Pons (tissue), 1 donor: ENCODE results near the gene SLC38A8.
A peak's percentile ranks its signal among the peaks of the same experiment; 100 is the strongest.

Source experiments
- DNase-seq: peaks from one replicate; pipeline ENCODE4 v3.0.0-alpha.2; 2016; ENCODE audit warnings: low spot score

Gene SLC38A8

GRCh38 chr16:83996481-83997252 is 45.9 kb downstream of the SLC38A8 start:
- no peak for DNase-seq

GRCh38 chr16:83995754-83996153 is 46.8 kb downstream of the SLC38A8 start:
- no peak for DNase-seq

GRCh38 chr16:83994703-83995102 is 47.9 kb downstream of the SLC38A8 start:
- no peak for DNase-seq

- DNase-seq, result peak; percentile 11
Observed at GRCh38 chr16:83994087-83994486, 48.5 kb downstream of the SLC38A8 start.

- DNase-seq, result peak; percentile 48
Observed at GRCh38 chr16:83992624-83993023, 50.0 kb downstream of the SLC38A8 start.

- DNase-seq, result no peak
Observed at GRCh38 chr16:83990492-83990891, 52.1 kb downstream of the SLC38A8 start.

GRCh38 chr16:83989300-83989699 is 53.3 kb downstream of the SLC38A8 start:
- DNase-seq, result no peak

GRCh38 chr16:83983491-83983890 is 59.1 kb downstream of the SLC38A8 start:
- DNase-seq, result no peak

GRCh38 chr16:83981799-83982198 is 60.8 kb downstream of the SLC38A8 start:
- DNase-seq, result no peak

GRCh38 chr16:83980794-83981193 is 61.8 kb downstream of the SLC38A8 start:
- DNase-seq, result no peak

- DNase-seq, result no peak
Observed at GRCh38 chr16:83979441-83979840, 63.2 kb downstream of the SLC38A8 start.

- no peak for DNase-seq
Observed at GRCh38 chr16:83978401-83978904, 64.1 kb downstream of the SLC38A8 start.

- DNase-seq, result no peak
Observed at GRCh38 chr16:83977056-83977815, 65.4 kb downstream of the SLC38A8 start.

- no peak for DNase-seq
Observed at GRCh38 chr16:83975590-83976260, 66.9 kb downstream of the SLC38A8 start.

GRCh38 chr16:83974475-83974874 is 68.1 kb downstream of the SLC38A8 start:
- DNase-seq, result no peak

- no peak for DNase-seq
Observed at GRCh38 chr16:83973581-83974385, 68.8 kb downstream of the SLC38A8 start.

- DNase-seq, result no peak
Observed at GRCh38 chr16:83973077-83973476, 69.5 kb downstream of the SLC38A8 start.

- no peak for DNase-seq
Observed at GRCh38 chr16:83972256-83973008, 70.2 kb downstream of the SLC38A8 start.

GRCh38 chr16:83971165-83972130 is 71.1 kb downstream of the SLC38A8 start:
- no peak for DNase-seq

- no peak for DNase-seq
Observed at GRCh38 chr16:83970430-83970815, 72.2 kb downstream of the SLC38A8 start.
